Fibroblast of skin of right biceps (primary cell): ENCODE data around the gene MICAL3.

Source experiments
- DNase-seq: peaks from one replicate; pipeline ENCODE4 v3.0.0-alpha.2; 2013

The MICAL3 gene

GRCh38 chr22:17784776-17785175 lies 239.6 kb downstream of the MICAL3 start:
- no peak for DNase-seq

- DNase-seq = no peak
These were observed 240.4 kb downstream of the MICAL3 start for GRCh38 chr22:17783773-17784480.

GRCh38 chr22:17783312-17783711 lies 241.0 kb downstream of the MICAL3 start:
- DNase-seq = no peak

- DNase-seq = no peak
These were observed 241.7 kb downstream of the MICAL3 start for GRCh38 chr22:17782621-17783020.

GRCh38 chr22:17782158-17782557 lies 242.2 kb downstream of the MICAL3 start:
- DNase-seq = no peak

GRCh38 chr22:17781319-17782031 lies 242.9 kb downstream of the MICAL3 start:
- peak; percentile 68 for DNase-seq

- no peak for DNase-seq
These were observed 243.5 kb downstream of the MICAL3 start for GRCh38 chr22:17780741-17781318.

GRCh38 chr22:17780116-17780740 lies 244.1 kb downstream of the MICAL3 start:
- no peak for DNase-seq

- no peak for DNase-seq
These were observed 244.9 kb downstream of the MICAL3 start for GRCh38 chr22:17779286-17780115.

GRCh38 chr22:17778412-17778976 lies 245.9 kb downstream of the MICAL3 start:
- no peak for DNase-seq

GRCh38 chr22:17777717-17778044 lies 246.7 kb downstream of the MICAL3 start:
- no peak for DNase-seq

GRCh38 chr22:17777005-17777716 lies 247.2 kb downstream of the MICAL3 start:
- no peak for DNase-seq

GRCh38 chr22:17775781-17776465 lies 248.4 kb downstream of the MICAL3 start:
- no peak for DNase-seq

- DNase-seq = no peak
These were observed 249.3 kb downstream of the MICAL3 start for GRCh38 chr22:17774926-17775685.

- peak; percentile 32 for DNase-seq
These were observed 250.0 kb downstream of the MICAL3 start, which contains the start of gene BID for GRCh38 chr22:17774206-17774925. BID (minus strand) TSS chr22:17774469; CDS start chr22:17750116, 24,353 bp downstream.

GRCh38 chr22:17773606-17774205 lies 250.7 kb downstream of the MICAL3 start:
- peak; percentile 35 for DNase-seq

- DNase-seq = peak; percentile 69
These were observed 251.3 kb downstream of the MICAL3 start for GRCh38 chr22:17772958-17773605.

- DNase-seq = peak; percentile 39
These were observed 252.0 kb downstream of the MICAL3 start for GRCh38 chr22:17772249-17772957.
